A673 (cell line): ENCODE measurements around the gene PRDM16. TPM values are rescaled to one million over a fixed set of nuclear protein-coding genes. Genes with fewer than 3 reads are reported as not detected.

Experiments
- BruUV-seq: library from RNA; stranded (reverse); fragments of 400-500 nt; replicated peaks from 2 replicates; lab custom pipeline; 2021; lab: Mats Ljungman, UMichigan
- CTCF ChIA-PET: fragments of 300-600 bp; sonication (Branson Sonifier 250); formaldehyde crosslinking; loops from one replicate; lab custom pipeline; 2022; ENCODE audit warnings: antibody characterized with exemption; lab: Charles Lee
- POLR2A ChIA-PET: fragments of 300-600 bp; sonication (Branson Sonifier 250); formaldehyde crosslinking; loops from one replicate; lab custom pipeline; 2022; ENCODE audit warnings: antibody characterized with exemption; ENCODE audit not compliant: low non-redundant PET; lab: Charles Lee
- DNase-seq: peaks from one replicate; pipeline ENCODE4 v3.0.0-alpha.2; 2015; ENCODE audit warnings: low spot score
- H3K27ac ChIP-seq: fragments of 200-600 bp; sonication (generic); 2 replicates; pipeline ENCODE4 v1.5.1; 2016; ENCODE audit warnings: mixed run types, low read depth, mild to moderate bottlenecking, mixed read lengths, antibody characterized with exemption, low read length; ENCODE audit not compliant: poor library complexity, severe bottlenecking
- H3K27me3 ChIP-seq: fragments of 200-600 bp; sonication (generic); replicated peaks from 2 replicates; pipeline ENCODE4 v1.6.1; 2017; ENCODE audit warnings: mixed run types, low read depth, mild to moderate bottlenecking, mixed read lengths, antibody characterized with exemption, low read length; ENCODE audit not compliant: insufficient read depth, poor library complexity
- H3K36me3 ChIP-seq: fragments of 200-600 bp; sonication (generic); 2 replicates; pipeline ENCODE4 v1.6.1; 2016; ENCODE audit warnings: mixed run types, mild to moderate bottlenecking, mixed read lengths, antibody characterized with exemption, low read length; ENCODE audit not compliant: insufficient read depth, poor library complexity, severe bottlenecking
- H3K4me1 ChIP-seq: fragments of 200-600 bp; sonication (generic); 2 replicates; pipeline ENCODE4 v1.6.1; 2017; ENCODE audit warnings: mixed run types, mild to moderate bottlenecking, mixed read lengths, antibody characterized with exemption, low read length; ENCODE audit not compliant: insufficient read depth, poor library complexity, severe bottlenecking
- H3K4me3 ChIP-seq: fragments of 200-600 bp; sonication (generic); 2 replicates; pipeline ENCODE4 v1.5.1; 2016; ENCODE audit warnings: low read depth, mixed run types, mild to moderate bottlenecking, mixed read lengths, low read length; ENCODE audit not compliant: poor library complexity, severe bottlenecking
- H3K9me3 ChIP-seq: fragments of 200-600 bp; sonication (generic); 2 replicates; pipeline ENCODE4 v1.6.1; 2016; ENCODE audit warnings: mixed run types, low read depth, mild to moderate bottlenecking, mixed read lengths, antibody characterized with exemption, low read length; ENCODE audit not compliant: poor library complexity, severe bottlenecking
- CTCF ChIP-seq: fragments of 300-800, 200-600 bp; sonication (generic); conservative IDR thresholded peaks from 2 replicates; pipeline ENCODE4 v1.5.1; 2017; ENCODE audit warnings: low read depth, mild to moderate bottlenecking, antibody characterized with exemption, low read length, moderate library complexity, mixed read lengths
- EZH2 ChIP-seq: fragments of 200-600 bp; sonication (generic); IDR thresholded peaks from 2 replicates; pipeline ENCODE4 v1.6.1; 2017; ENCODE audit warnings: borderline replicate concordance, low read depth, mild to moderate bottlenecking, mixed read lengths, antibody characterized with exemption, low read length; ENCODE audit not compliant: poor library complexity, severe bottlenecking
- intact Hi-C: fragments of 100-400 bp; cut with micrococcal nuclease; formaldehyde crosslinking; loops from one replicate; pipeline ENCODE4 v1.10.0; 2022; ENCODE audit not compliant: unreplicated experiment
- total RNA-seq: library from RNA; stranded (reverse); gene quantifications from 2 replicates; pipeline ENCODE4 v1.2.3, GENCODE V29; 2021

Gene PRDM16
- total RNA-seq, 1 experiment from 2014 or later: 0.49 TPM

GRCh38 chr1:3219791-3220467 is 150.9 kb downstream of the PRDM16 start:
- Histone ChIP-seq H3K4me1 (no peaks in the 10 kb centered on the region), H3K27ac (no peak overlapping the region), H3K4me3 (no peak overlapping the region), H3K9me3 (no peaks in the 10 kb centered on the region), H3K36me3 (no peaks in the 10 kb centered on the region), H3K27me3 (peaks cover 80% of the 10 kb centered on the region)
- intact Hi-C loops: no loop called here
- no TSS peak for BruUV-seq
- ChIA-PET CTCF (no interaction called here), POLR2A (no interaction called here)
- DNase-seq: no peak
- TF ChIP-seq CTCF: no peak
- TF ChIP-seq EZH2: no peak

DNA sequence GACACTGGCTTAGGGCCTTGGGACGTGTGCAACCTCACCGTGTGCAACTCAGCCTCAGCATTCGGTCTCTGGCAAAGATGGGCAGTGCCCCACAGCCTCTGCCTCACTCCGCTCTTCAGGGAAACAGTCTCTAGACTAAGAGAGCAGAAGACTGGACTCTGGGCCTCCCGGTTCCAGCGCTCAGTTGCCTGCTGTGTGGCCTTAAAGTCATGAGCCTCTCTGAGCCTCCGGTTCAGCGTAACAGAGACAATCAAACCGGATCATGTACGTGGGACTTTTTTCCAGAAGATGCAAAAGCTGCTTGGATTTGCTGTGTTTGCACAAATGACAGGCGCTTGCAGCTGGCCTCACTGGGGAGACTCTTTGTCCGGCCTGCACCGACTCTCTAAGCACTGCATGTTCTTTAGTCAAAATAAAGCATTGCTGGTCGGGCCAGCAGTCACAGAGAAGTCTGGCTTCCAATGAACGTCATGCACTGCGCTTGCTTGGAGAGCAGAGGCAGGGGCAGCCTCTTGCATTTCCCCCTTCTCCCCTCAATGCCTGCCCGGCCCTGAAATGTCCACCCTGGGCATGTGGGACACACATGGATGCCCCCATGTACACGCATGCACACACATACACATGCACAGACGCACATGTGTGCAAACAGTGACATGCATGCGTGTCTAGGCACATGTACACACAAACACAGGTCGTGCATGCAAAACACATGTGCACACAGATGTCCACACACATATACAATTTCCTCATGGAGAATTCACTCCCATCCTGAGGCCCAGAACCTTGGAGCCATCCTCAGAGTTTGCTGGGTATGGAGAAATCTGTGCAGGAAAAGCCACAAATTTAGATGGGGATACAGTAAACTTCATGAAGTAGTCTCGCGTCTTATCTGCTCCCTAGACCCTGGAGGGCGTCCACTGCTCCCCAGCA is 152.4 kb downstream of the PRDM16 start:
- no TSS peak for BruUV-seq
- Histone ChIP-seq H3K27ac (no peak overlapping the region), H3K4me3 (no peak overlapping the region), H3K4me1 (no peaks in the 10 kb centered on the region), H3K9me3 (no peaks in the 10 kb centered on the region), H3K36me3 (no peaks in the 10 kb centered on the region), H3K27me3 (peaks cover 90% of the 10 kb centered on the region)
- TF ChIP-seq CTCF (no peak), EZH2 (no peak)
- POLR2A ChIA-PET: no interaction called here
- intact Hi-C loops: no loop called here
- DNase-seq: no peak
- CTCF ChIA-PET: no interaction called here

GRCh38 chr1:3222042-3222692 is 153.2 kb downstream of the PRDM16 start:
- TF ChIP-seq CTCF (no peak), EZH2 (no peak)
- ChIA-PET CTCF (no interaction called here), POLR2A (interaction anchor here (0.6 kb wide), 1 partner anchor 937 kb away, joined by 3 read pairs; no protein-coding TSS in a partner anchor)
- DNase-seq: no peak
- no peak overlapping the region for H3K27ac ChIP-seq
- H3K9me3 ChIP-seq: no peaks in the 10 kb centered on the region
- no peaks in the 10 kb centered on the region for H3K4me1 ChIP-seq
- H3K27me3 ChIP-seq: peaks cover 93% of the 10 kb centered on the region
- intact Hi-C loops: no loop called here
- no peak overlapping the region for H3K4me3 ChIP-seq
- no TSS peak for BruUV-seq
- H3K36me3 ChIP-seq: no peaks in the 10 kb centered on the region
